Stimulated activated CD8-positive, alpha-beta memory T cell treated with anti-CD3 and anti-CD28 coated beads, Interleukin-4, amount 100 ng/mL, for 1 hour (primary cell): ENCODE results near the gene MCF2L.

Source experiments
- DNase-seq, 2 donors: peaks; one replicate each; pipeline ENCODE4 v3.0.0-alpha.2; 2020; ENCODE audit warnings: low read depth in 2 of 2, low spot score in 1 of 2

The MCF2L gene

DNA sequence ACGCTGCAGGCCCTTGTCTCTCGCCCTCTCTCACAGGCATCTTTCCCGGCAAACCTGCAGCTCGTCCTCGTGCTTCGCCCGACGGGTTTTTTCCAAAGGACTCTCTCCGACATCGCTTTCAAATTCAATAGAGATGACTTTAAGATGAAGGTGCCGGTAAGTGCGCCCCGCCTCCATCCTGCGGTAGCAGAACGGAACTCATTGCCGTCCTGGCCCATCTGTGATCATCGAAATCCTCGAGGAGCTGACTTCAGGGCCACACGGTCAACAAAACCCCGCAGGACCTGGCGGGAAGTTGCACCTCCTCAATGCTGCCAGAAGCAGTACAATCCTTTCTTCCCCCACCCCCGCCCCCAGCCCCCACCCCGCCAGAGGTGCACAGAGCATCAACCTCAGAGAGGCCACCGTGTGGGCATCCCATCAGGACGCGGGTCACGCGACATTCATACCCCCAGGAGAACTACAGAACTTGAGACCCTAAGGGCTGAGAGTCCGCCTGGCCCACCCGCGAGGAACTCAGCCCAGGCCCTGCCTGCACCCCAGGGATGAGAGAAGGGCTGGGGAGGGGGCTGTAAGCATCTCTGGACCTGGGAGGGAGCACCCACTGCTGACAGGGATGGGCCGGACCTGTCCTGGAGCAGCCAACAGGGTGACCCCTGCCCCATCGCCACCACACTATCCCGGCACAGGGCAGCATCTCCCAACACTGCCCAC is 91.7 kb downstream of the MCF2L start:
- no peak for DNase-seq

DNA sequence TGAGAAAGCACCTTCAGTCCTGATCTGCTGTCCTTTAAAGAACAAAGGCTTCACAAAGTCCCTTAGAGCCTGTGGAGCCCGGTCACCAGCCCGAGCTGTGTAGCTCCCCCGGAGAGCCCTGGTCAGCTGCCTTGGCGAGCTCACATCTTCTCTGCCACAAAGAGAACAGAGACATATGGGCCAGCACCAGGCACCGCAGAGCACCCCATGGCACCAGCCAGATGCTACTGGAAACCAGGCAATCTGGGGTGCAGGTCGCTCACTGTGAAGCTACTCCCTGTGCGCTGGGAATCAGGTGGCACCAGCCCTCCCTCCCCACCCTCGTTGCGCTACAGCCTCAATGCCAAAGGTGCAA is 92.2 kb downstream of the MCF2L start:
- no peak for DNase-seq

DNA sequence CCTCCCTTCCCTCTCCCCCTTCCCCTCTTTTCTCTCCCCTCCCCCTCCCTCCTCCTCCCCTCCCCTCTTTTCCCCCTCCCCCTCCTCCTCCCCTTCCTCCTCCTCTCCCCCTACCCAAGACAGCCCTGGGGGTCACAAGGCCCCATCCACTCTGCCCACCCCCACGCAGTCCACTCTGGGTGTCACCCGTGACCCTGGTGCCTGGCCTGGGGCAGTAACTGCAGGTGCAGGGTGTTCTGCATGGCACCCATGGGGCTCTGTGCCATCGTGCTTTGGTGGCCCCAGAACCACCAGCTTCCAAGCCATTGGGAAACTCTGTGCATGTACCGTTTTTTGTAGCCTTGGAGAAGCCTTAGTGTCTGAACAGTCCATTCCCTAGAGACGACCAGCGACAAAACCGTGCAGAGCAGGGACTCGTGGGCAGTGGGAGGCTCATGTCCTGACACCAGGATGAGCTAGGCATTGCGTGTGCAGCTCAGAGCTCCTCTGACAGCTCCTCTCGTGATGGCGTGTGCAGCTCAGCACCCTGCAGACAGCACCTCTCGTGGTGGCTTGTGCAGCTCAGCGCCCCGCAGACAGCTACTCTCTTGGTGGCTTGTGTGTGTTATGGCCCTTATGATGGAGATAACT is 92.9 kb downstream of the MCF2L start:
- no peak for DNase-seq

DNA sequence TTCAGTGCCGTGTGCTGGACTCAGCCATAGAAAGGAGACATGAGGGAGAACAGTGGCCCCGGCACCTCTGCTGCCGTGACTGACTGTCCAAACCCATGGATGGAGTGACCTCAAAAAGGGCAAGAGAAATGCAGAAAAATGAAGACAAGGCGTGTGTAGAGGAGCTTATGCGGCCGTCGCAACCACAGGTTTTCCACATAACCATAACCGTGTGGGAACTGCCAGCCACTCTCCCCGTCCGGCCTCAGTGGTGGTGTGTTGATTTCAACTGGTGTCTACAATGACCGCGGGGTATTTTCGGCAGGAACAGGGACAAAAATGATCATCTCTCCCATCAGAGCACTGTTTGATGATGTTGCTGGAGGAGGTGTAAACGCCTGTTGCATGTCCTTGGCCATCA is 93.7 kb downstream of the MCF2L start:
- no peak for DNase-seq

DNA sequence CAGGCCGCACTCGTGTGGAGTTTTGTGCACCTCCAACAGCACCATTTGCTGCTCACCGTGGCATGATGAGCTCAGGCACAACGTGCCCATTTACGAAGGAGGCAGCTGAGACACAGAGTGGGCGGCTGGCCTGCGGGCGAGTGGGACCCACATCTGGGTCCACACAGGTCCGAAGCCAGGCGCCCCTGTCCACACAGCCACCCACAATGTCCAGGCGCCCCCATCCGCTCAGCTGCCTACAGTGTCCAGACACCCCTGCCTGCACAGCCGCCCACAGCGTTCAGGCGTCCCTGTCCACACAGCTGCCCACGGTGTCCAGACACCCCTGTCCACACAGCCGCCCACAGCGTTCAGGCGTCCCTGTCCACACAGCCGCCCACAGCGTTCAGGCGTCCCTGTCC is 94.1 kb downstream of the MCF2L start:
- DNase-seq = no peak

DNA sequence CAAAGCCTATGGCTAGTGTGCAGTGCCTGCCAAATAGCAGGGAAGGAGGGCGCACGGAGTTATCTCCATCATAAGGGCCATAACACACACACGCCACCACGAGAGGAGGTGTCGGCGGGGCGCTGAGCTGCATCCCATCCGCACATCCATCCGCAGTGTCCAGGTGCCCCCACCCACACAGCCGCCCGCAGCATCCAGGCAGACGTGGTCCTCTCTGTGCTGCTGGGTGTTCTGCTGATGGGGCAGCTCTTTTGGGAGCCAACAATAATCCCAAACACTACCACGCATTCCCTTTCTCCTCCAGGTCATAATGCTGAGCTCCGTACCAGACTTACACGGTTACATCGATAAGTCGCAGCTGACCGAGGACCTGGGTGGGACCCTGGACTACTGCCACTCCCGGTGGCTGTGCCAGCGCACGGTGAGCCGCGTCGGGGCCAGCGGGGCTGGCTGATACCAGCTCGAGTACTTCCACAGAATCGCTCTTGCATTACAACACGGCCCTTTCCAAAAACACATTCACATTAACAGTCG is 95.1 kb downstream of the MCF2L start:
- DNase-seq = no peak

DNA sequence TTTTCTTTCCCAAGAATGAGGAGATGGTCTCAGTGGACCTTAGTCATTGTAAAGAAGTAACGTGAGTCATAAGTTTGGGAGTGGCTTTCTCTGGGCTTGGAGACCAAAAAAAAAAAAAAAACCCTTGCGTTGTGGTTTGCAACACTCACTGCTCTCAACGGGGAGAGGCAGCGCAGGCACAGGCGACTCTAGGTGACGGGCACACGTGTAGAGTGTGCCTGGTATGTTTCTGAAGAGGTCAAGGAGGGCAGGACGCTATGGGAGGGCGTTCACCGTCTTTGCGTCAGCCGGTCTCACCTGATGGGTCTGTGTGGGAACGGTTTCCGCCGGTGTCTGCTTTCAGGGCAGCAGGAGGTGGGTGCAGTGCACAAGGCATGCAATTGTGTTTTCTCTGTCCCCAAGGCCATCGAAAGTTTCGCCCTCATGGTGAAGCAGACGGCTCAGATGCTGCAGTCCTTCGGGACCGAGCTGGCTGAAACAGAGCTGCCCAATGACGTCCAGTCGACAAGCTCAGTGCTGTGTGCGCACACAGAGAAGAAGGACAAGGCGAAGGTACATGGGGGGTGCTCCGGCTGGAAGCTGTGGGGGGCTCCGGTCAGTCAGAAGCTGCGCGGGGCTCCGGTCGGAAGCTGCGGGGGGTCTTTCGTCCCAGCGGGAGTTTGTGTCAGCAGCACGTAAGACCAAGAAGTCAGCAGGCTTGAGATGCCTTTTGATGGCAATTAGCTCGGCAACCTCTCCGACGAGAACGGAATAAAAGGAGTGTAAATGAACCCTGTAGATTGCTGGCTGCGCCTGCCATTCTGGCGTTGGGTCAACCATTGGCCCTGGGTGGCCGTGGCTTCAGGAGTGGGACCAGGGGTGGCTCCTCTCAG is 95.8 kb downstream of the MCF2L start:
- no peak for DNase-seq

DNA sequence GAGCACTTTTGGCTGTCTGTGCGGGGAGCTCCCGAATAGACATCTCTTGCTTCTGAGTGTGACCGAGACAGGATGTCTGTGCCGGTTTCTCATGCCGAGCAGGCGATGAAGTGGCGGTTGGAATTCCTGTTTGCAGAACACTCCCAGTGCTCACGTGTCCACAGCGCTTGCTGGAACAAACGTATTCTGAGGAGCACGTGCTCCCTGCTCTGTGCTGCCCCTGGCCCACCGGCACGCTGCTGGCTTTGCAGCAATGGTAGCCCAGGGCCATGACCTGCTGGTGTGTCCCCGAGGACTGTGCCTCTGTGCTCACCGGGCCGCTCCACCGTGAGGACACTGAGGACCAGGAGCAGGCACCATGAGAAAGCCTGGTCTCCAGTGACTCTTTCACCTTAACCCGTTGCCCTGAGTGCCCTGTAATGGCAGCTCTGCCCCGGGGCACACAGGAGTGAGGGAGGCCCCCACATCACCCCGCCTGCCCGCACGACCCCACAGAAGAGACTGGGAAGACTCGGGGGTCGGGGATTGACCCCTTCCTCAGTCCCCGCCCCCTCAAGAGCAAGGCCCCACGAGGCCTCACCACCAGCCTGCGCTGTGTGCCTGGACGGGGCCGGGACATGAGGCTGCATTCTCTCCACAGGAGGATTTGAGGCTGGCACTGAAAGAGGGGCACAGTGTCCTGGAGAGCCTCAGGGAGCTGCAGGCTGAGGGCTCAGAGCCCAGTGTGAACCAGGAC is 96.6 kb downstream of the MCF2L start:
- no peak for DNase-seq

DNA sequence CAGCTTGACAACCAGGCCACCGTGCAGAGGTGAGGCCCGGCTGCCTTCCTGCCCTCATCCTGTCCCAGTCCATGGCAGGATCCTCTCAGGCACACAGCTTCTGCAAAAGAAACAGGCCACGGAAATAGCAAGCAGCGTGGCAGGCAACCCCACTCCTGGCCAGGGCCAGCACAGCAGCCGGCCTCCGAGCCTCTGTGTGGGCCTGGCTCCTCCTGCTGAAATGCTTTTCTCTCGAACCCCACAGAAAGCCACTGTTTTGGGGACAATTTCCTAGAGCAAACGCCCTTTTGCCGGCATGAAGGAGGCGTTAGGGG is 97.1 kb downstream of the MCF2L start:
- DNase-seq = no peak

DNA sequence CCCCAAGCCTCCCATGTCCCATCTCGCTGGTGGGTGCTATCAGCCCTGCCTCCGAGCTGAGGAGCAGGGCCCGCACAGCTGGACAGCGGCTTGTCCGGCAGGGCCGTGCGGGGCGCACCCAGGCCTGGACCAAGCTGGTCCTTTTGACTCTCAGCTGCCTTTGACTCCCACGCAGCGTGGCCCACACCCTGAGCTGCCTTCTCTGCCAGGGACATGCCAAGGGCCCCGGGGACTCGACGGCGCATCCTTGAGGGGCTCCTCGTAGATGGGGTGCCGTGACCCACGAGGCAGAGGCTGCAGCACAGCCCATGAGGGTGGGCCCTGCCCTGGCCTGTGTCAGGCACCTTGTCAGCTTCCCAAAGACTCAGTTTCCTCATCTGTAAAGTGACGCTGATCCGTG is 97.7 kb downstream of the MCF2L start:
- DNase-seq = no peak

DNA sequence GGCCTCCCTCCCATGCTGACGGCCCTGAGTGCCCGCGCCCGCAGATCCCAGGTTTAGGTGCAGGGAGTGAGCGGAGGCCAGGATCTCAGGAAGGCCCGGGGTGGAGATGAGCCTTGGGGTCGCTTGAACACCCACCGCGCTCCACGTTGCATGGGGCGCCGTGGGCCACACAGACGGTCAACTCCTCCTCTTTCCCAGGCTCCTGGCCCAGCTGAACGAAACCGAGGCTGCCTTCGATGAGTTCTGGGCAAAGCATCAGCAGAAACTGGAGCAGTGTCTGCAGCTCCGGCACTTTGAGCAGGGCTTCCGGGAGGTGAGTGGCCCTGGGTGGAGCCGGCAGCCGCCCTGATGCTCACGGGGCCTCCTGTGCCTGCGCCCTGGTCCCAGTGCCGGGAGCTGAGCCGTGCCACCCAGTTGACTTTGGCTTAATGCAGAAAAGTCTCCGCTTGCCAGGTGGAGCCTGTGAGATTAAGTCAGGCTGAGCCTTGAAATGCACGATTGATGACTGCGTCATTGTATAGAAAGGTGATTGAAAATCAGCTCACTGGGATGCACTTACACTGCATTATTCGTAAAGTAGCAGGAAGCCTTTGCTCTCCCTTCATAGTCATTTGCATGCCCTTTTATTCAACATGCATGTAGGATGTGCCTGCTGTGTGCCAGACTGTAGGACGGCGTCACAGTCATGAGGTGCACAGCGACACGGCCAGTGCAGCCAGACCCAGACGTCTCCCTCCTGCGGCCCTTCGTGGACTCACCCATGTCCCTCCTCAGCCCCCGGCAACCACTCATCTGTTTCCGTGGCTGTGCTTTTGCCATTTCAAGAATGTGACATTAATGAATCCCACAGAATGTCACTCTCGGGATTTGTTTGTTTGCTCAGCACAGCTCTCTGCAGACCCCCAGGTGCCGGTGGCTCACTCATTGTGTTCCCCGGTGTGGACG is 101.1 kb downstream of the MCF2L start:
- no peak for DNase-seq

DNA sequence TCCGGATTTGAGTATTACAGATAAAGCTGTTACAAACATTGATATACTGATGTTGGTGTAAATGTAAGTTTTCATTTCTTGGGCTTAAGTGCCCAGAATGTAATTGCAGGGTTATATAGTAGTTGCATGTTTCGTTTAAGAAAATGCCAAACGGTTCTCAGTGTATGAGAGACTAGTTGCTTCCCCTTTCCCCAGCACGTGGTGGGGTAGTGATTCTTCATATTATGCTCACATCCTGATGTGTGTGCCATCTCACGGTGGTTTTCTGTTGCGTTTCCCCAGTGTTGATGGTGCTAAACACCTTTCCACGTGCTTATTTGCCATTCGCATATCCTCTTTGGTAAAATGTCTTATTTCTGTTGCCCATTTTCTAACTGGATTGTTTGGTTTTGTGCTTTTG is 101.8 kb downstream of the MCF2L start:
- DNase-seq = no peak

DNA sequence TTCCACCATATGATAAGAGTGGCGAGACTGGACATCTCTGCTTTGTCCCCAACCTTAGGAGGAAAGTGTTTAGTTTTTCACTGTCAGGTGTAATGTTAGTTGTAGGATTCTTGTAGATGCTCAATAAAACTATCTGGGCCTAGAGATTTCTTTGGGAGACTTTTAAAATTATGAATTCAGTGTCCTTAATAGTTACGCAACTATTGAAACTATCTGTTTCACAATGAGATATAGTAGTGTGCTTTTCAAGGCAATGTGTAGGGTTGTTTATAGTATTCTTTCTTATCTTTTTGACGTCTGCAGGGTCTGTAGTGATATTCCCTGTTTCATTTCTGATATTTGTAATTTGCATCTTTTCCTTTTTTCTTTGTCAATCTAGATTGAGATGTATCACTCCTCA is 103.4 kb downstream of the MCF2L start:
- DNase-seq = no peak

DNA sequence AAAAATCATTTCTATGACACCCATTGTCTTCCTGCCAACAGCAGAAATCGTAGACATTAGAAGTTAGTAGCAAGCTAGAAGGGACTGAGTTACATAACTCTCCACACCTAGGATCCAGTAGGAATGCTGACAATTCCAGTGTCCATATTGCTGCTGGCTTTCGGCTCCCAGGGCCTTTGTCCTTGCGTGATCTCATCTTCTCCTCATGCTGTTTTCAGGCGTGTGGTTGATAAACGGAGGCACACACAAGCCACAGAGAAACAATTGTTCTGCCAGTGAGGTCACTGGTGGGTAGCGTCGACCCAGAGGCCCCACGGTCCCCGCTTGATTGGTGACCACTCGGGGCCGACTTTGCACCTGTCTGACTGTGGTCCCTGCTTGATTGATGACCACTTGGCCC is 104.9 kb downstream of the MCF2L start:
- no peak for DNase-seq

DNA sequence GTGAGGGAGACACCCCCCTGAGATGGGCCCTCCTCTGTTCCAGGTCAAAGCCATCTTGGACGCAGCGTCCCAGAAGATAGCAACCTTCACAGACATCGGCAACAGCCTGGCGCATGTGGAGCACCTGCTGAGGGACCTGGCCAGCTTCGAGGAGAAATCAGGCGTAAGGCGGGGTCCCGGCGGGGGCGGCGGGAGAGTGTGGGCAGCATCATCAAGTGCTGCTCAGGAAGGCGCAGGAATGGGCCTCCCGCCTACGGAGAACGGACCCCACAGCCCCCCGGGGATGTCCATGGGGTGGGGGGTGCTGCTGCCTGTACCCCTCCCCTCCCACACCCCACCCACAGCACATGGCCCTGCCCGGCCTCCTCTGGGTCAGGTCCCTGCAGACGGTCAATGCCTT is 105.4 kb downstream of the MCF2L start:
- DNase-seq = no peak

DNA sequence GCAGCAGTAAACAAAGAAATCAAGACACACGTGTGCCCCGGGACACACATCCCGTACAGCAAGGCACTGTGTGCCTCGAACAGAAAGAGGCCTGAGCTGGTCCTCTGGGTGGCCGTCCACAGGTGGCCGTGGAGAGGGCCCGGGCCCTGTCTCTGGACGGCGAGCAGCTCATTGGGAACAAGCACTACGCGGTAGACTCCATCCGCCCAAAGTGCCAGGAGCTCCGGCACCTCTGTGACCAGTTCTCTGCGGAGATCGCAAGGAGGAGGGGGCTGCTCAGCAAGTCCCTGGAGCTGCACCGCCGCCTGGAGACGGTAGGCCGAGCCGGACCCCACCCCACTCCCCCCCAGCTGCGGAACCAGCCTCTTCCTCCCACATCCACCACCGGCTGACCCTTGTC is 105.9 kb downstream of the MCF2L start:
- no peak for DNase-seq

DNA sequence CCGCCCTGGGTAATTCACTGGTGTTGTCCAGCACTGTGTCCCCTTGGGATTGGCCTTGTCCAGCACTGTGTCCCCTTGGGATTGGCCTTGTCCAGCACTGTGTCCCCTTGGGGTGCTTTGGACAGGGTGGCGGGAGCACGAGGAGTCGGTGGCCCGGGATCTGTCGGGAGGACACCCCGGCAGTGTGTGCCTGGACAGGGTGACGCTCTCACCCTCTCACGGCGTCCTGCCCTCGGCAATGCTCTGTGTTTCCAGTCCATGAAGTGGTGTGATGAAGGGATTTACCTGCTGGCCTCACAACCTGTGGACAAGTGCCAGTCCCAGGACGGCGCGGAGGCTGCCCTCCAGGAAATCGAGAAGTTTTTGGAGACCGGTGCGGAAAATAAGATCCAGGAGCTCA is 106.7 kb downstream of the MCF2L start:
- DNase-seq = no peak

DNA sequence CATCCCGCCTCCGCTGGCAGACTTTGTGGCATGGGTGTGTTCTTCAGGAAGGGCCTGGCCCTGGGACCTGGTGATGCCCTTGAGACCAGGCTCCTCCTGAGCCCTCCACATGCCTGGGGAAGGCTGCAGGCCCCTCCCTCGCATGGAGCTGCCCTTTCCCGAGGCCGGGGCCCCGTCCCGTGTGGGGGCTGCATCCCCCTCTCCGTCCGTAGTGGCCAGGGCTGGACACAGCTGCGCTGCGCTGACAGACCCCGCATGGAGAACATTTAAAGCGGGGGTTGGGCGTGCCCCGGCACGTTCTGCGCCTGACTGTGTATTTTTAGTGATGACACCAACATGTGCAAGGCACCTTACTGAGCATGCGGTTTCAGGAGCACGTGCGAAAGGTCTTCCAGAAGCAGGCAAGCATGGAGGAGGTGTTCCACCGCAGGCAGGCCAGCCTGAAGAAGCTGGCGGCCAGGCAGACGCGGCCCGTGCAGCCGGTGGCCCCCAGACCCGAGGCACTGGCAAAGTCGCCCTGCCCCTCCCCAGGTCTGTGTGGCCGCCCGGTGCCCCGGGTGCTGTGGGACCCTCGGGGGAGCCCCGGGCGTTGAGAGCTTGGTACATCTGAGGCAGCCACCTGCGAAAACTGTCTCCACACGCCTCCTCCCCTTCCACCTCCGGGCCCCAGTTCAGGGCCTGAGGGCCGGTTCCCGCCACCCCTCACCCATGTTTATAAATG is 107.8 kb downstream of the MCF2L start:
- no peak for DNase-seq

DNA sequence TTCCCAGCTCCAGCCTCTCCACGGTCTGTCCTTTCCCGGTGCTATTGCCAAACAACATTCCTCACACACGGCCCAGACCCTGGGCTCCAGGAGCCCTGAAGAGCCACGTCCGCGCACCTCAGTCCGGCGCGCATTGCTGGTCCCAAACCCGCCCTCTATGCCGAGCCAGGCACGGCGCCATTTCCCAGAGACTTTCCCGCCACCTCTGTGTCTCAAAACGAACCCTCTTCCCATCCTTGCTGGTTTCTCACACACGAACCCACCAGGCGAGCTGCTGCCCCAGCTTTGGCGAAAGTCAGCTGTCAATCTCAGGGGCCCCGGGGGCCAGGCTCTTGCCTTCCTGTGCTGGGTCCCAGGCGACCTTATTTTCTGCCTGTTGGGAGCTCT is 108.5 kb downstream of the MCF2L start:
- DNase-seq = no peak
